SU-DHL-6 (cell line): ENCODE measurements around the gene PCARE.

Source experiments
- CTCF ChIP-seq: fragments of 200-600 bp; sonication (generic); IDR thresholded peaks from one replicate; pipeline ENCODE4 v1.5.1; 2017; ENCODE audit warnings: antibody characterized with exemption, mild to moderate bottlenecking, low read length, moderate library complexity; ENCODE audit not compliant: insufficient read depth, poor library complexity, severe bottlenecking
- EZH2phosphoT487 ChIP-seq: fragments of 200-600 bp; sonication (generic), shearing (Covaris generic); conservative IDR thresholded peaks from 2 replicates; pipeline ENCODE4 v1.6.1; 2018; ENCODE audit warnings: mild to moderate bottlenecking, antibody characterized with exemption, low read length, moderate library complexity, mixed read lengths

- TF ChIP-seq CTCF (no peak), EZH2phosphoT487 (no peak)
Observed at GRCh38 chr2:29014331-29014730, 60.0 kb downstream of the PCARE start.
